MCF 10A (cell line): Measurements from ENCODE around the gene TMEM144. TPM values are rescaled to one million over a fixed set of nuclear protein-coding genes. Genes with fewer than 3 reads are reported as not detected.

Source experiments
- BruUV-seq: library from RNA; stranded (reverse); fragments of 400-500 nt; replicated peaks from 2 replicates; lab custom pipeline; 2021; lab: Mats Ljungman, UMichigan
- CTCF ChIA-PET: fragments of 300-600 bp; sonication (Branson Sonifier 250); formaldehyde crosslinking; extraction: SDS; loops from one replicate; lab custom pipeline; 2021; ENCODE audit warnings: antibody characterized with exemption, inconsistent platforms; lab: Yijun Ruan, JAX
- POLR2A ChIA-PET: fragments of 300-600, 350-650 bp; sonication (Branson Sonifier 250); formaldehyde crosslinking; extraction: SDS; loops from one replicate; lab custom pipeline; 2020; ENCODE audit warnings: antibody characterized with exemption, inconsistent platforms; lab: Yijun Ruan, JAX
- DNase-seq: peaks from one replicate; pipeline ENCODE4 v3.0.0-alpha.2; 2018; ENCODE audit not compliant: unreplicated experiment
- H3K27ac Mint-ChIP-seq: one replicate; pipeline ENCODE4 v1.8.0; 2022; ENCODE audit warnings: mild to moderate bottlenecking, low read depth, mixed read lengths; ENCODE audit not compliant: unreplicated experiment
- H3K27me3 Mint-ChIP-seq: one replicate; pipeline ENCODE4 v1.8.0; 2022; ENCODE audit warnings: mixed read lengths; ENCODE audit not compliant: insufficient read depth, unreplicated experiment
- H3K36me3 Mint-ChIP-seq: one replicate; pipeline ENCODE4 v1.8.0; 2022; ENCODE audit warnings: mild to moderate bottlenecking, moderate library complexity, mixed read lengths; ENCODE audit not compliant: insufficient read depth, unreplicated experiment
- H3K4me1 Mint-ChIP-seq: one replicate; pipeline ENCODE4 v1.8.0; 2022; ENCODE audit warnings: mixed read lengths; ENCODE audit not compliant: insufficient read depth, unreplicated experiment
- H3K4me3 Mint-ChIP-seq: one replicate; pipeline ENCODE4 v1.8.0; 2022; ENCODE audit warnings: mild to moderate bottlenecking, moderate library complexity, mixed read lengths; ENCODE audit not compliant: unreplicated experiment
- H3K9me3 Mint-ChIP-seq: one replicate; pipeline ENCODE4 v1.8.0; 2022; ENCODE audit warnings: mixed read lengths; ENCODE audit not compliant: unreplicated experiment
- intact Hi-C: fragments of 100-400 bp; cut with micrococcal nuclease; formaldehyde crosslinking; loops from 2 replicates; pipeline ENCODE4 v1.14.1; 2022
- total RNA-seq: library from RNA; stranded (reverse); gene quantifications from 2 replicates; pipeline ENCODE4 v1.2.3, GENCODE V29; 2022
- TF ChIP-seq, protein P1 (sequence below): fragments of 200-600 bp; IDR thresholded peaks from one replicate; pipeline ENCODE4 v1.8.0; 2022; ENCODE audit warnings: antibody characterized with exemption, mild to moderate bottlenecking; ENCODE audit not compliant: unreplicated experiment

The TMEM144 gene
- total RNA-seq, 1 experiment from 2014 or later = 6.4 TPM

DNA sequence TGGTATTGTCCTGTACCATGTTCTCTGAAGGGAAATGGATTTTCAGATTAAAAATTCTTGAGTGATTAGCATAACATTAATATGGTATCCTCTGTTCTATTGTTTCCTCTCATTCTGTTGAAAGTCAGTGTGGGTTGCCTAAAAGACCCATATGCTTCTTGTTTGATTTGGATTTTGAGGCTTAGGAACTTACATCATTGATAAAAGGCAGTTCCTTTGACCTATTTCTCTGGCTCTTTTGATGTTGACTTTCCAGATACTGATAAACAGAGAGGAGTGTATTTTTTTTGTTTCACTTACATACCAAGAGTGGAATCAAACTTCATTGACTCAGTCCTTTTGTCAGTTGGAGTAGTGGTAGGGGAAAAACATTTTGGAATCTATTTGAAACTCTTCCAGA is 32.8 kb downstream of the TMEM144 start:
- H3K4me3 Mint-ChIP-seq = no peak overlapping the region
- DNase-seq = no peak
- peaks cover 8% of the 10 kb centered on the region for H3K36me3 Mint-ChIP-seq
- TF ChIP-seq, protein P1, sequence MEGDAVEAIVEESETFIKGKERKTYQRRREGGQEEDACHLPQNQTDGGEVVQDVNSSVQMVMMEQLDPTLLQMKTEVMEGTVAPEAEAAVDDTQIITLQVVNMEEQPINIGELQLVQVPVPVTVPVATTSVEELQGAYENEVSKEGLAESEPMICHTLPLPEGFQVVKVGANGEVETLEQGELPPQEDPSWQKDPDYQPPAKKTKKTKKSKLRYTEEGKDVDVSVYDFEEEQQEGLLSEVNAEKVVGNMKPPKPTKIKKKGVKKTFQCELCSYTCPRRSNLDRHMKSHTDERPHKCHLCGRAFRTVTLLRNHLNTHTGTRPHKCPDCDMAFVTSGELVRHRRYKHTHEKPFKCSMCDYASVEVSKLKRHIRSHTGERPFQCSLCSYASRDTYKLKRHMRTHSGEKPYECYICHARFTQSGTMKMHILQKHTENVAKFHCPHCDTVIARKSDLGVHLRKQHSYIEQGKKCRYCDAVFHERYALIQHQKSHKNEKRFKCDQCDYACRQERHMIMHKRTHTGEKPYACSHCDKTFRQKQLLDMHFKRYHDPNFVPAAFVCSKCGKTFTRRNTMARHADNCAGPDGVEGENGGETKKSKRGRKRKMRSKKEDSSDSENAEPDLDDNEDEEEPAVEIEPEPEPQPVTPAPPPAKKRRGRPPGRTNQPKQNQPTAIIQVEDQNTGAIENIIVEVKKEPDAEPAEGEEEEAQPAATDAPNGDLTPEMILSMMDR = no peak
- H3K4me1 Mint-ChIP-seq = no peaks in the 10 kb centered on the region
- no peak overlapping the region for H3K27ac Mint-ChIP-seq
- no peaks in the 10 kb centered on the region for H3K9me3 Mint-ChIP-seq
- no peaks in the 10 kb centered on the region for H3K27me3 Mint-ChIP-seq
- POLR2A ChIA-PET = no interaction called here
- BruUV-seq = no TSS peak
- intact Hi-C loops = no loop called here
- CTCF ChIA-PET = interaction anchor here (1.9 kb wide), 1 partner anchor 50 kb away, joined by 16 read pairs; no protein-coding TSS in a partner anchor

DNA sequence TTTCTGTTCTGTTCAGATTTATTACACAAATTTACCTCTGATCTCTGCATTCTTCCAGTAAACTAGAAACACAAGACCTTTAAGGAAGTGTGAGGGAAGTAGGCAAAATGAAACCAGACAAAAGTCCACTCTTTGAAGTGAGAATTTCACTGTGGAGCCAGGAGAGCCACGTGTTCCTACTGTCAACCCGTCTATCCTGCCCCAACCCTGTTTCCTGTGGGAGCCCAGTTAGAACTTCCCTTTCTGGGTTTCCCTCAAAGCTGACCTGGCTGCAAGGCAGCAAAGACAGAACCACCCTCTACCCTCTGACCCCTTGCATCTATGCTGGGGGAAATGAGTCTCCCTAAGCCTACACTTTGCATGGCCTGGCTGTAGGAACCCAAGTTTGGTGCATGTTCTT is 40.0 kb downstream of the TMEM144 start:
- H3K9me3 Mint-ChIP-seq = no peaks in the 10 kb centered on the region
- no peak overlapping the region for H3K27ac Mint-ChIP-seq
- H3K4me3 Mint-ChIP-seq = no peak overlapping the region
- no peaks in the 10 kb centered on the region for H3K27me3 Mint-ChIP-seq
- POLR2A ChIA-PET = no interaction called here
- BruUV-seq = no TSS peak
- TF ChIP-seq, protein P1 = no peak
- intact Hi-C loops = loop anchor here (10.0 kb wide), 1 partner anchor 924 kb away; no protein-coding TSS in a partner anchor
- no peak for DNase-seq
- H3K4me1 Mint-ChIP-seq = no peaks in the 10 kb centered on the region
- H3K36me3 Mint-ChIP-seq = peaks cover 6% of the 10 kb centered on the region
- CTCF ChIA-PET = interaction anchor here (7.1 kb wide), 1 partner anchor 376 kb away, joined by 76 read pairs; no protein-coding TSS in a partner anchor

DNA sequence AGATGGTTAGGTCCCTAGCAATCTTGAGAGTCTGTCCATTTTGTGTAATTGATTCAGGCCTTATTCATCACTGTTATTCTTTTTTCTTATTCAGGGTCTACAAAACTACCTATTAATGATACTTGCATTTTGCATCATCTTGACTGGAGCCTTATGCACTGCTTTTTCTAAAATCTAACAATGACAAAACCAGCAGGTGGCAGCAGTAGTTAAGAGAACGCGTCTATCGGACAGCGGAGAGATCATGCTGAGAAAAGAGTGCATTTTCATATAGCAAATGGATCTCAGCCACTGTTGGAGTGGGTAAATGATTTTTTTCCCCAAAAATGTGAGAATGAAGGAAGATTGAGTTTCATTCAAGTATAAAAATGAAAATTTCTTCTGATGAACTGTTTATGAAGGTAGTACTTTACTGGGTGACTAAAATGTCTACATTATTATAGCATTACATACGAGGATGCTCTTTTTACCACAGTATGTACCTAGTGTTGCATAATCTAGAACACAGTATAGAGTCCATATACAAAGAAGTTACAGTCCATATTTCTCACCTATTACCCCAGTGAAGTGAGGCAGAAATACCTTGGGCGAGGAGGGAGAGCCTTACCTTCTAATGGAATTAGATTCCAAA is 43.2 kb downstream of the TMEM144 start:
- BruUV-seq = no TSS peak
- H3K27me3 Mint-ChIP-seq = no peaks in the 10 kb centered on the region
- H3K4me1 Mint-ChIP-seq = no peaks in the 10 kb centered on the region
- ChIA-PET POLR2A (no interaction called here), CTCF (interaction anchor here (0.8 to 7.1 kb wide), 20 partner anchors 9 to 598 kb away, joined by 3 to 76 read pairs (median 4); partner anchors contain the start of gene GASK1B)
- H3K9me3 Mint-ChIP-seq = no peaks in the 10 kb centered on the region
- intact Hi-C loops = loop anchor here (1.0 to 10.0 kb wide), 4 partner anchors 371 to 921 kb away; partner anchors contain the start of gene C4orf46
- DNase-seq = peak; percentile 72
- H3K27ac Mint-ChIP-seq = no peak overlapping the region
- H3K4me3 Mint-ChIP-seq = no peak overlapping the region
- TF ChIP-seq, protein P1 = peak; percentile 62
- H3K36me3 Mint-ChIP-seq = peaks cover 6% of the 10 kb centered on the region

DNA sequence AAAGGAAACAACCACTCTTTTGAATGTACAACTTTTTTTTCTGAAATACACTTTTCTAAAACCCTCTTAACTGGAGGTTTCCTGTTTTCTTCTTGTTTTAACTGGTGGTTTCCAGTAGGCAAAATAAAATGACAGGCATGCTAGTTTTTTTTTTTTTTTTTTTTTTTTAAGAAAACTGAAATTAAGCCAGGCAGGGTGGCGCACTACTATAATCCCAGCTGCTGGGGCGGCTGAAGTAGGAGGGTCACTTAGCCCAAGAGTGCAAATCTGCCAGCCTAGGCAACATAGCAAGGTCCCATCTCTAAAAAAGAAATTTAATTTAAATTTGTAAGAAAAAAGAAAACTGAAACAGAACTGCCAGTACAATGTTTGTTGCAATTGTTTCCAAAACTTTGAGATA is 44.0 kb downstream of the TMEM144 start:
- no peaks in the 10 kb centered on the region for H3K9me3 Mint-ChIP-seq
- no peaks in the 10 kb centered on the region for H3K27me3 Mint-ChIP-seq
- CTCF ChIA-PET = interaction anchor here (0.6 to 7.1 kb wide), 19 partner anchors 12 to 1496 kb away, joined by 3 to 76 read pairs (median 5); no protein-coding TSS in a partner anchor
- intact Hi-C loops = loop anchor here (10.0 kb wide), 1 partner anchor 921 kb away; no protein-coding TSS in a partner anchor
- no peak overlapping the region for H3K4me3 Mint-ChIP-seq
- TF ChIP-seq, protein P1 = no peak
- peaks cover 6% of the 10 kb centered on the region for H3K36me3 Mint-ChIP-seq
- H3K4me1 Mint-ChIP-seq = no peaks in the 10 kb centered on the region
- DNase-seq = no peak
- no TSS peak for BruUV-seq
- POLR2A ChIA-PET = no interaction called here
- H3K27ac Mint-ChIP-seq = no peak overlapping the region
